NCI-H1417 treated with DMSO at 0.1 percent for 48 hours (cell line): ENCODE results near the gene C1QL4.
"Not testable (repeated sequence)": the region's sequence is repeated elsewhere in the genome, so short reads cannot be mapped to it uniquely, and the experiment has no call there.

Source experiments
- DNase-seq: peaks from one replicate; lab custom pipeline; 2025; lab: John Stamatoyannopoulos, UW

The C1QL4 gene

DNA sequence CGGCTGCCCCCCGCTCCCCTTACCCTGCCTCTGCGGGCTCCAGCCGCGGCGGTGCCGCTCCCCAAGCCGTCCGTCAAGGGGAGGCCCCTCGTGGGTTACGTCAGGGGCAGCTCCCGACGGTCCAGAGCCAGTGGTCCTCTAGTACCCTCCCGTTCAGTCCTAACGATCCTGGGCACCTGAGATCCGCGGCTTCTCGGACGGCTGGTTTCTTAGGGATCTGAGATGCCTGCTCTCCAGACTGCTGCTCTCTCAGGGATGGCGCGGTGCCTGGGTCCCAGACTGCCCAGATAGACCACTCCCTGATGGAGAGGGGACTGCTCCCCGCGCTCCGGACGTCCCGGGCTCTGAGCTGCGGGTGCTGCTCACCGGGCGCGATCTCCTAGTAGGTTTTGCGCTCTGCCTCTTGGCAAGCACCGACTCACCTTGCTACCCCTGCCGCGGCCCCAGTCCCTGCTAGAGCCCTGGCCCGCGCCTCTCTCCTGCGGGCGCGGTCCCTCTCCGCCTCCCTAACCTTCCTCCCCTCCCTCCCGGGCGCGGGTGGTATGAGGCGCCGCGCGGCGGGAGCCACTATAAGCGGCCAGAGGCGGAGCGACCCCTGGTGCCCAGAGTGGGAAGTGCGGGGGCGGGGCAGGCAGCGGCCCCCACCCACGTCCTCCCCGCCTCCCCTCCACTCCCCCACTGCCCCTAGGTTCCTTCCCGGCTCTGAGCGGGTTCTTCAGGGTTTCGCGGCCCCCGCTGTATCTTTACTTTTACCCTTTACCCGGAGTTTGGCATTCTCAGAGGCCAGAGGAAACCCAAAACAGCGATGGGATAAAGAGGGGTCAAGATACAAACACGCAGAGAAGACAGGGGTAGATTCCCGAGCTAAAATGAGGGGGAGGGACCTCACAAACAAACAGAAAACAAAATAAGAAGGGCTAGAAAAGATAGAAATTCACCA lies at the start of gene C1QL4:
C1QL4 (minus strand) TSS at position 544 of the 940 bp plus-strand sequence. CDS start 711 bp downstream, outside the sequence.
- DNase-seq, result no peak

DNA sequence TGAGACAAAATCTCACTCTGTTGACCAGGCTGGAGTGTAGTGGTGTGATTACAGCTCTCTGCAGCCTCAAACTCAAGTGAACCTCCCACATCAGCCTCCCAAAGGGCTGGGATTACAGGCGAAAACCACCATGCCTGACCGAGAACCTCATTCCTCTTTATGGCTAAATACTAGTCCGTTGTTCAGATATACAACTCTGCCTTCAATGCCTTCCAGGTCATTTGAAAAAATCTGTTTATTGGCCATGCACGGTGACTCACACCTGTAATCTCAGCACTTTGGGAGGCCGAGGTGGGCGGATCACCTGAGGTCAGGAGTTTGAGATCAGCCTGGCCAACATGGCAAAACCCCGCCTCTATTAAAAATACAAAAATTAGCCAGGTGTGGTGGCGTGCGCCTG lies 43.2 kb upstream of the C1QL4 start:
- DNase-seq, result not testable (repeated sequence)

DNA sequence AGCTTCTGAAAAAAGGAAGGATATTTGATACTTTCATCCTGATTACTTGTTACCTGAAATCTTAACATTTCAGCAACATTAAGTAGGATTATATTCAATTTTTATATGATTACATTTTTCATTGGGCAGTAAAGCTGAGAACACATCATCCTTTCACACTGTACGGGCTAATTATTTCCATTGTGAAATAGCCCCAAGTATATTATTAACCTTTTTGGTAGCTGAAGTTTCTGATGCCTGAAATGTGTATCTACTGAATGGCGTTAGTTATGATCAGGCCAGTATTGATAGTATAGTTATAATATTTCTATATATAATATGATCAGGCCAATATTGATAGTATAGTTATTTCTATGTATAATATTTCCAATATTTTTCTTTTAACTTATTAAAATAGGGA lies 40.4 kb upstream of the C1QL4 start:
- no peak for DNase-seq

DNA sequence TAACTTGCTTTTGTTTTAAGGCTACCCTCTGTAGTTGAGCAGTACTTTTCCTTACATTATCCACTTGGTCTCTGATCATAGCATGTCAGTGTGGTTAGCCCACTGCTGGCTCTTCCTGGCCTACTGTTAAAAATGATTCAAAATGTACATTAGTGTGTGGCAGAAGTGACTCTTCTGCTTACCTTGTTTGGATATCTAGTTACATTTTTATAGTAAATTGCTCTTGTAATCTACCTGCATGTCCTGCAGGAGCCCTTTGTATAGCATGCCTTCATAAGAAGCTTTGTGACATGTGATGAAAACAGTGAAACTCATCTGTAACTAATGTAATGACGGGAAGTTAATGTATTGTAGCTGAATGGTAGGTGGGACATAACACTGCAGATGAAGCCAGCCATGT lies 38.4 kb upstream of the C1QL4 start:
- no peak for DNase-seq

DNA sequence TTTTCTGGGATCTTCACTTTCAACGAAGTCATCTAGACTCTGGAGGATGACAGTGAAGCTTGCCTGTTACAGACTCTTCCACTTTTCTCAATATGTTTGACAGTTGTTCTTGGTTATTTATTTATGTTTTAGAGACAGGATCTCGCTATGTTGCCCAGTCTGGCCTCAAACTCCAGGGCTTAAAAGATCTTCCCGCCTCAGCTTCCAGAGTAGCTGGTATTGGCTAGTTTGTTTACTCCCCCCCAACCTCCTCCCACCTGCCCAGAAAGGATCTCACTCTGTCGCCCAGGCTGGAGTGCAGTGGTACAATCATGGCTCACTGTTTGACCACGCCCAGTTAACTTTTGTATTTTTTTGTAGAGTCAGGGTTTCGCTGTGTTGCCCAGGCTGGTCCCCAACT lies 33.6 kb upstream of the C1QL4 start:
- DNase-seq, result no peak

DNA sequence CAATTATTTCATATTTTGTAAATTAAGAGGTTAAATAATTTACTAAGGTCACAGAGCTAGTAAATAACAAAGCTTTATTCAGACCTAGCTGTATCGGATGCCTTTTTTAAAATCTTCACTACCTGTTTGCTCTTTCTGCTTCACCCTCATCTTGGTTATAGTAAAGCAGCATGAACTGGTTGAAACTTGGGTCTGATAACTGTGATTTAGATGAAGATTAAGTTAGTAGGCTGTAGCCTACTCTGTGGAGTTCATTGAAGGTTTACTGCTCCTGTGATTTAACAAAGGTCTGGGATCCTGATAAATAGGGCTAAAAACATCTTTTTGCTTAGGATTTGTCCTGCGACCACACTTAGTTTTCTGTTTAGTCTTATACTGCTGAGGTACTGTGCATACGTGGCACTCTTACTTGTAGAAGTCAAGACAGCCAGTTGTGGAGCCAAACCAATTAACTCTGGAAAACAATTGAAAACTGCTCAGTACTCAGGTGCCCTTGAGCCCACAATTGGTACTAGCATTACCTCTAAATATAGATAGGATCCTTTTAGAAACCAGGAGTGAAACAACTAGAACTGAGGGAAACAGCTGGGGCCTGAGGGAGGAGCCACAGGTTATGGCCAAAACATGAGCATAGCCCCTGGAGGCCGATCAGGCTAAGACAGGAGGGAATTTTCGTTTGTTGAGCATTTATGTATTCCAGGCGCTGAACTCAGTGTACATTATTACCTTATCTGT lies 32.6 kb upstream of the C1QL4 start:
- DNase-seq, result no peak

DNA sequence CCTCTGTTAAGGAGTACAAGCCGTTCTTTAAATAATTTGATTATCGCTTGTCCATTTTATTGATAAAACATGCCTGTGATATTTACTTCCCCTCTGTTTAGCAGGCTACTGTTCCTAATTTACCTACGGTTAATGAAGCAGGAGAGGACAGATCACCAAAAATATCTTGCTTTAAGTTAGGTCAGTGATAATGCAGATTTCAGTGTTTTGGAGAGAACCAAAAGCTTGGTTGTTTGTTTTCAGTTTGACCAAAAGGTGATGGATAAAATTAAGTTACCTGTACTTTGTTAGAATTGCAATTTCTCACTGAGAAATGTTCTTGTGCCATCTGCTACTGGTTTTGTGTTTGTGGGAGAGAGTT lies 31.2 kb upstream of the C1QL4 start:
- DNase-seq, result no peak

DNA sequence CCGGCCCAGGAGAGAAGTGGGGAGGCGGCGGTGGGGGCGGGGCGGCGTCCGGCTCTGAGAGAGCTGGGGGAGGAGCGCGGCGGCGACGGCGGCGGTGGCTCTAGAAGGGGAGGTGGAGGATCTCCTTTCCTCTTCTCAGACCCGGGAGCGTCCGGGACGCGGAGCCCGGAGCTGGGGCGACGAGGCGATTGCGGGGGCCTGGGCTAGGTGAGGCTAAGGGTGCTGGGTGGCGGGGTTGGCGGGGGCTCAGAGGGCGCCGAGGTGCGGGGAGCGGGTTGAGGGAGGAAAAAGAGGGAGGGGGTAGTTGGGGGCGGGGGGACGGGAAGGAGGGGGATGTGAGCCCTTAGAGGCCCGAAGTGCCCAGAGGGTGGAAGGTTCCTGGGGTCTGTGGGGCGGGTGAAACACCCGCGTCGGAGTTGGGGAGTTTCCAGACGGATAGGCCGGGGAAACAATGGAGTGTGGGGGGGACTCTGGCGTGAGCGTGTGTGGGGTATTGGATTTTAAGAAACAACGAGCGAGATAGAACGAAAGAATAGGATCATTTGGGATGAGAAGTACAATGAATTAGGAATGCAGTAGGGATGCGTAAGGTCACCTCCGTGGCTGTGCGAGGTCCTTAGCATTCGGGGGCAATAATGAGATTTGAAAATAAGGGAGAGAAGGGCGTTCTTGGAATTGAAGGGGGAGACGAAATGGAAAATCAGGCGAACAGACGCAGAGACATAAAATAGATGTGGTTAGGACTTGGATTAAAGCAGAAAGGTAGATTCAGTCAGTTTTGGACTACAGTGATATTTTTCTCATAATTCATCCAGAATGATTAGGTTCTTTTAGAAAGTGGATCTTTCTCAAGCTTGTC lies 30.6 kb upstream of the C1QL4 start, which contains the start of gene SPATS2:
SPATS2 (plus strand) TSS at position 82 of the 859 bp plus-strand sequence. CDS start 93,551 bp downstream, outside the sequence.
- no peak for DNase-seq

DNA sequence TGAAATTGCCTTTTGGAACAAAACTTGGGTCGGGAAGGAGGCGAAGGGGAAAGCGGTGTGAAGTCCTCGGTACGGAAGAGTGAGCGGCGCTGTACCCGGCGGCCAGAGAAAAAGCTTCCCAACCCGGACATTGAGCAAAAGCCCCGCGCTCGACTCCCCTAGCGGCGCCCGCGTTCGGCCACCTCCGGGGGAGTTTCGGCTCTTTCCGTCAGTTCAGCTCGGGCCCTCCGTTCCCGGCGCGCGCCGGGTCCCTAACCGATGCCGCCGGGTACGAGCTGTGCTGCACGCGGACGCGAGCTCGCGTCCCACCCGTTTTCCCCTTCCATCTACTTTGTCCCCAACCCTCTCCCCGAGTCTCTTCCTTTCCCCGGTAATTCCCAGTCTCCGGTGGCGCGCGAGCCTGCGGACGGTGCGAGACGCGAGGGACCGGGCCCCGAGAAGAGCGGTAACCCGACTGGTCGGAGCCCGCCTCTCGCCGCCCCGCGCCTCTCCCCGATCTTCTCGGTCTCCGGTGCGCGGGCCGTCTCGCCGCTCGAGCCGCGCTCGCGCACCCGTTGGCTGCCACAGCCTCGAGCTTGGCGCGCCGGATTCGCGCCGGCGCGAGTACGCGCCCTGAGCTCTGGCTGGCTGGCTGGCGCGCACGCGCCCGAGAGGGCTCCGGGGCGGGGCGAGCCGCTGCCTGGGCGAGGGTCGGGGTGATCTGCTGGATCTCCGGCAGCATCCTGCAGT lies 29.8 kb upstream of the C1QL4 start:
- peak; percentile 75 for DNase-seq

DNA sequence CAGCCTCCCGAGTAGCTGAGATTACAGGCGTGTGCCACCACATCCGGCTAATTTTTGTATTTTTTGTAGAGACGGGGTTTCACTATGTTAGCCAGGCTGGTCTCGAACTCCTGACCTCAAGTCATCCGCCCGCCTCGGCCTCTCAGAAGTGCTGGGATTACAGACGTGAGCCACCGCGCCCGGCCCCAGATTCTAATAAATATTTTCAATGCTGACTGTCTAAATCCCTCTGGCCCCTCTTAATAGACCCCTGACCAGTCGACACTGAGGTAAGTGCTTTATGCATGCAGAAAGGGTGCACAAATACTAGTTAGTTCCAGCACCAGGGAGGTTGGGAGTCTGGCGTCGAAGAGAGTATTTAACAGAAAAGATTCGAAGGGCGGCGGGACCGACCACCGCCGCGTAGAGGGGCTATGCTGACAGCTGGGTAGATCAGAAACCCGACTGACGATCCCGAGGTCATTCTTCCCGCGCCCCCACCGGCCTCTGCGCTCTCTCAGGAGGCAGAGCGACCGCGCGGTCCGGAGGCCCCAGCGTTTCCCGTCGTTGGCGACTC lies 29.2 kb upstream of the C1QL4 start:
- no peak for DNase-seq

DNA sequence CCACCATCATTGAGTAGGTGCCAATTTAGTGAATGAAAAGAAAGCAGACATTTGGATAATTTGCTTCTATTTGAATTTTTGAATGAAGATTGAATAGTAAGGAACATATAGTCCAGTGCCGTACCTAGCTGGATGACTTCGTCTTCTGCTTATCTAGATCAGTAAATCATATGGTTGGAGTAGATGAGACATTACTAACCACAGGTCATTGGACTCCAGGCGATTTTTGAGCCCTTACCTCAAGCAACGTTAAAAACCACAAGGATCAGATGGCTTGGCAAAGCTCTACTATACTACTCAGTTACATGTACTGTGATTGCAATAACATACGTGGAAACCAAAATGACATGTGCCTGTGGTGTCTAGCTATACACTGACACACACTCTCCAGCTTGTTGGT lies 28.6 kb upstream of the C1QL4 start:
- no peak for DNase-seq

DNA sequence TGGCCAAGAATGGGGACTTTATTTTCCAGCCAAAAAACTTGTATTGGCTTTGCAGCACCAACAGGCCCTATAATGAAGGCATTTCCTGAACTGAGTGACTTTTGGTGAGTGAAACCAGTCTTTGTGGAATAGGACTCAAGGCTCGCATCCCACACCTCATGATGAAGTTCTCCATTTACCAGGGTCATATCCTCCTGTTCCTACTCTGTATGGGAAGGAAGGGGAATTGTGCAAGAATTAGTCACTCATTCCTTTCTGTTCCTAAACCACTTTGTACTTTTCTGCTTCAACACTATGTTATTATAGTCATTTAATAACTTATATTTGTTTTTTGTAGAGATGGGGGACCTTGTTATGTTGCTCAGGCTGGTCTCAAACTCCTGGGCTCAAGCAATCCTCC lies 28.0 kb upstream of the C1QL4 start:
- DNase-seq, result no peak

DNA sequence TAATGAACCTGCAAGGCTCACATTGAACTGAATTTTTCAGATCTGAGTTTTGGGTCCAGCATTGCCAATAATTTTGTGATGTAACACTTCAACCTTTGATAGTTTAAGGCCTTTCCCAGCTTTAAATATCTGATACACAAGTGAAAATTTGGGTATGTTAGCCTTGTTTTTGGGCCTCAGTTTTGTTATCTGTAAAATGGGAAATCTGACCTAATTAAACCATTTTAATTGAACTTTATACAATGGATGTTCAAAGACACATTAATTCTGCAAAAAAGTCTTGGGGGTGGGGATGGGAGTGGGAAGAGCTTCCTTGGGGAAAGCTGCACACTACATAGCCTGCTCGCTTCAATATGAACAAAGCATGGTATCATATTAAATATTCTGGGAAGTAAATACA lies 25.1 kb upstream of the C1QL4 start:
- DNase-seq, result no peak

DNA sequence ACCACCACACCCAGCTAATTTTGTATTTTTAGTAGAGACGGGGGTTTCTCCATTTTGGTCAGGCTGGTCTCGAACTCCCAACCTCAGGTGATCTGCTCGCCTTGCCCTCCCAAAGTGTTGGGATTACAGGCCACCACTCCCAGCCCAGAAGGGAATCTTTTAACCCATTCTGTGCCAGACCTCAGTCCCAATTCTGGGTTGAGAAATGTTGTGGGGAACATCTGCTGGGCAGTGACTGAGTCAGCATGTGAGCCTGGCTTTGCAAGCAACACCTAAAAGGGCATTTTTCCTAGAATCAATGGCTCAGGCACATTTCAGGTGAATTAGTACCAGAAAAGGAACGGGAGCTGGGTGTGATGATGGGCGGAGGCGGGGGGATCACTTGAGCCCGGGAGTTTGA lies 22.7 kb upstream of the C1QL4 start:
- no peak for DNase-seq

DNA sequence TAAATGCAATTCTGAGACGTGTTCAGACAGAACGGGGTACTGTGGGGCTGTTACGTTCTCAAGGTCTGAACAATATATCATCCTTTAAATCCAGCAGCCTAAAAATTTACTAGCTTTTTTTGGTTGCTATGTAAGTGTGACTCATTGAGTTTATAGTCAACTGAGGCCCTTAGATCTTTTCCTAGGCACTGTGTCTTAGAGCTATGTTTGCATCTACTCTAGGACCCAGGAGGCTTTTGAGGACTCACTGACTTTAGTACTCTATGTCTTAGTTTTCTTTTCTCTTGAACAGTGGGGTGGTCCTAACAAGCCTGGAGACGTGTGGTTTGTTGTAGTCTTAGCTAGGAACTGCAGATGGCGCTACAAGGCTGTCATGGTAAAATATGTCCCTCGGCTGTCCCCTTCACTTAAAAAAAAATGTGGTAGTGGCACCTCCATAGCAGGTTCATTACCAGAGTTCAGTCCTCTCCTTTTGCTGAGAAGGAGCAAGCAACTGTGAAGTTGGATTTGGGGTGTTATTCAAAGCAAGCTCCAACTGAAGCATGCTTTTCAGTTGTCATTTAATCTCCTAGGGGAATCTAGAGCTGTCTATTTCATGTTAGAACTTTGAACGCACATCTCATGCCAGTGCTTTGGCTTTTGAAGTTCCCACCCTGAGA lies 21.6 kb upstream of the C1QL4 start:
- DNase-seq, result peak; percentile 60

DNA sequence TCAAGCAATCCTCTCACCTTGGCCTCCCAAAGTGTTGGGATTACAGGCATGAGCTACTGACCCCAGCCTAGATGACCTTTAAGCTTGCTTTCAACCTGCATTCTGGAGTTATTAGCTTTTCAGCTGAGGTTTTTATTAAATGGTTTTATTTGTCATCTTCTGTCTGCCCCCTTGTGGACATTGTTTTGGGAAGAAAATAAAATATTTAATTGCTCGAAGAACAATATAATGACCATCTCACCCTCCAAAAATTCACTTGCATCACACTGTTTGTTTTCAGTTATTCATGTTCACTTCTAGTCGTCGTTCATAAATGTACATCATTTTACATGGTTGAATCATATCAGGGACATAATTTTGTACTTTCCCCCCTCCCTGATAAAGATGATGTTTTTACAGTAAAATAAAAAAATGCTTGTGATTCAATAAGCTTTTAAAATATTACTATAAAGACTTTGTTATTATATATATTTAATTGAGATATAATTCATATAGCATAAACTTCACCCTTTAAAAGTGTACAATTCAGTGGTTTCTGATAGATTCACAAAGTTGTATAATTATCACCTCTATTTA lies 20.2 kb upstream of the C1QL4 start:
- DNase-seq, result no peak

DNA sequence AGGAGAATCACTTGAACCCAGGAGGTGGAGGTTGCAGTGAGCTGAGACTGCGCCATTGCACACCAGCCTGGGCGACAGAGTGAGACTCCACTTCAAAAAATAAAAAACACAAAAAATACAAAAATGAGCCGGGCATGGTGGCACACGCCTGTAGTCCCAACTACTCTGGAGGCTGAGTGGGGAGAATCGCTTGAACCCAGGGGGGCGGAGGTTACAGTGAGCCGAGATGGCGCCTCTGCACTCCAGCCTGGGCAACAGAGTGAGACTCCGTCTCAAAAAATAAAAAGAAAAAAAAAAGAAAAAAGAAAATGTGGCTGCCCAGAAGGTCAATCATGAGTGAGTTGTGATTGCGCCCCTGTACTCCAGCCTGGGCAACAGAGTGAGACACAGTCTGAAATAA lies 18.9 kb upstream of the C1QL4 start:
- DNase-seq, result no peak

DNA sequence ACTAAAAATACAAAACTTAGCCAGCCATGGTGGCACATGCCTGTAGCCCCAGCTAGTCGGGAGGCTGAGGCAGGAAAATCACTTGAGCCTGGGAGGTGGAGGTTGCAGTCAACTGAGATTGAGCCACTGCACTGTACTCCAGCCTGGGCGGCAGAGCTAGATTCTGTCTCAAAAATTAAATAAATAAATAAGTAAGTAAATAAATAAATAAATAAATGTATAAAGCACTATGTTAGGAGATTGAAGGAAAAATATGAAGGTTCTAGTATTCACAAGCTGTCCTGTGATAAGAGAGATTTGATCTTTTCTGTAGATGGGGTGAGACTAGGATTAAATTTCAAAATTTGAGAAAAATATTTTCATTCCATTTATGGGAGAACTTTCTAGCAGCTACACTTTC lies 15.4 kb upstream of the C1QL4 start:
- DNase-seq, result no peak

DNA sequence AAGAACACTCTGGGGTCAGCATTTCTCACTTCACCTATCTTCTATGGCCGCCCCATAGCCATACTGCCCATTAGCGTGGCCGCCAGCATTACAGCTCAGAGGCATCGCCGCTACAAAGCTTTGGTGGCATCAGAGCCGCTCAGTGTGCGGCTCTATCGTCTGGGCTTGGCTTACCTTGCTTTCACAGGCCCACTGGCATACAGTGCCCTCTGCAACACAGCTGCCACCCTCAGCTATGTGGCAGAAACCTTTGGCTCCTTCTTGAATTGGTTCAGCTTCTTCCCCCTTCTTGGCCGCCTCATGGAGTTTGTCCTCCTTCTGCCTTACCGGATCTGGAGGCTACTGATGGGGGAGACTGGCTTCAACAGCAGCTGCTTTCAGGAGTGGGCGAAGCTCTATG lies 12.3 kb upstream of the C1QL4 start:
- DNase-seq, result no peak

DNA sequence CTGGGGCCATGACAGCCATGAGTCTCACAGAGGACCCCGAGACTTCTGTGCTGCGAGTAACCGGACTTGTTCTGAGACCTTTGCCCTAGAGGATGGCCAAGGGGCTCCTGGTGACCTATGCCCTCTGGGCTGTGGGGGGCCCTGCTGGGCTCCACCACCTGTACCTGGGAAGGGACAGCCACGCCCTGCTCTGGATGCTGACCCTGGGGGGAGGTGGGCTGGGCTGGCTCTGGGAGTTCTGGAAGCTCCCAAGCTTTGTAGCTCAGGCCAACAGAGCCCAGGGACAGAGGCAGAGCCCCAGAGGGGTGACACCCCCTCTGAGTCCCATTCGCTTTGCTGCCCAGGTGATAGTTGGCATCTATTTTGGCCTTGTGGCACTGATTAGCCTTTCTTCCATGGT lies 11.8 kb upstream of the C1QL4 start:
- no peak for DNase-seq
